ENCODE data around the gene SCLT1.

DNA sequence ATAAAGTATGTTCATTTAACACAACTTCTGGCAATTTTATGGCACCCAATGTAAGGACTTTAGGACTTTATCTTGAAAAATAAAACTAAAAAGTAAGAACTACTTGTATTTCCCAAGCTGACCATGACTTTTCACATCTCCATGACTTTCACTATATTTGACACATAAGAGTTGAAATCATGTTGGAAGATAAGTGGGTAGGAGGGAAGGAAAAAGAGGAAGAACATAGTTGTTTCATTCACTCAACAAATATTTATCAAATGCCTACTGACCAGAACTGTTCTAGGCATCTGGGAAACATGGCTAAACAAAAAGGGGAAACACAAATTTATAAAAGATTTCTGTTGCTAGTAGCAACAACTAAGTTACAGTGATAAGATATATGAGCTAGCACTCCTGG lies 16.0 kb downstream of the SCLT1 start:
- TF ChIP-seq POLR2A (IDR thresholded peaks at IDR 0.05) = no peak
- TF ChIP-seq, protein P1, sequence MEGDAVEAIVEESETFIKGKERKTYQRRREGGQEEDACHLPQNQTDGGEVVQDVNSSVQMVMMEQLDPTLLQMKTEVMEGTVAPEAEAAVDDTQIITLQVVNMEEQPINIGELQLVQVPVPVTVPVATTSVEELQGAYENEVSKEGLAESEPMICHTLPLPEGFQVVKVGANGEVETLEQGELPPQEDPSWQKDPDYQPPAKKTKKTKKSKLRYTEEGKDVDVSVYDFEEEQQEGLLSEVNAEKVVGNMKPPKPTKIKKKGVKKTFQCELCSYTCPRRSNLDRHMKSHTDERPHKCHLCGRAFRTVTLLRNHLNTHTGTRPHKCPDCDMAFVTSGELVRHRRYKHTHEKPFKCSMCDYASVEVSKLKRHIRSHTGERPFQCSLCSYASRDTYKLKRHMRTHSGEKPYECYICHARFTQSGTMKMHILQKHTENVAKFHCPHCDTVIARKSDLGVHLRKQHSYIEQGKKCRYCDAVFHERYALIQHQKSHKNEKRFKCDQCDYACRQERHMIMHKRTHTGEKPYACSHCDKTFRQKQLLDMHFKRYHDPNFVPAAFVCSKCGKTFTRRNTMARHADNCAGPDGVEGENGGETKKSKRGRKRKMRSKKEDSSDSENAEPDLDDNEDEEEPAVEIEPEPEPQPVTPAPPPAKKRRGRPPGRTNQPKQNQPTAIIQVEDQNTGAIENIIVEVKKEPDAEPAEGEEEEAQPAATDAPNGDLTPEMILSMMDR (IDR thresholded peaks at IDR 0.05) = no peak

Measured in body of pancreas (tissue), 4 donors.